Measurements from ENCODE around the gene CELSR1. TPM values are rescaled to one million over a fixed set of nuclear protein-coding genes. Genes with fewer than 3 reads are reported as not detected.

Gene CELSR1
- total RNA-seq, 1 experiment from 2014 or later, result 22.6 TPM

DNA sequence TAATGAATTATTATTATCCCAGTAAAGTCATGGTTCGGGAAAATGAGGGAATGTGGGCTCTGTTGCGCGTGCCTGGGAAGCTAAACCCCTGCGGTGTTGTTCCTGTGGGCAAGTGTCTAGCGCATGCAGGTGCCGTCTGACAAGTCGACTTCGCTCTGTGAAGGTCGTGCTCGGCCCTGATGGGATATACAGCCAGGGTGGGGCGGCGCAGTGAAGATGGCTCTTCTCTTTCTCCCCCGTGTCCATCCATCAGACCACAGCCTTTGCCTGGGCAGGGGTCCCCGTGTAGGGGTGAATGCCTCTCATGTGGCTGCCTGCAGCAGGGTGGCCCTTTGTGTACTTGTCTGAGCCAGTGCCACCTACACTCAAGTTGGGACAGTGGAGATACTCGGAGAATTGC, 214.7 kb downstream of the CELSR1 start:
- Histone ChIP-seq H2AK5ac (ENCODE audit: insufficient read length, low read length) (no peak overlapping the region), H2BK15ac (ENCODE audit: low read depth, low read length) (no peak overlapping the region), H2BK12ac (ENCODE audit: insufficient read length, low read depth, low read length) (no peak overlapping the region), H4K91ac (ENCODE audit: insufficient read length, low read depth, low read length) (no peak overlapping the region), H3K23me2 (ENCODE audit: insufficient read length, low read depth, low read length, poor library complexity, severe bottlenecking) (no peaks in the 10 kb centered on the region), H3K14ac (ENCODE audit: insufficient read depth, low read length) (no peak overlapping the region), H4K8ac (replicated peaks; ENCODE audit: insufficient read length, low read depth, low read length) (no peak overlapping the region), H2BK20ac (ENCODE audit: low read depth, low read length, poor library complexity, severe bottlenecking) (no peak overlapping the region), H3K27me3 (ENCODE audit: insufficient read depth, low read length) (no peaks in the 10 kb centered on the region), H3K79me2 (ENCODE audit: insufficient read depth, low read length) (no peaks in the 10 kb centered on the region), H4K20me1 (ENCODE audit: control insufficient read depth, insufficient read depth, insufficient read length) (no peaks in the 10 kb centered on the region), H3K4me2 (ENCODE audit: insufficient read depth, insufficient read length, low read length) (no peak overlapping the region), H3K9ac (ENCODE audit: extremely low read depth, insufficient read length, low read length) (no peak overlapping the region), H3K27ac (ENCODE audit: insufficient read length, low read depth, low read length) (no peak overlapping the region), H4K5ac (ENCODE audit: insufficient read length, low read depth, low read length) (no peak overlapping the region), H3K4ac (ENCODE audit: low read depth, low read length) (no peak overlapping the region), H2BK120ac (ENCODE audit: low read depth, low read length, poor library complexity, severe bottlenecking) (no peak overlapping the region), H2BK5ac (ENCODE audit: insufficient read length, low read length) (no peak overlapping the region), H3K79me1 (ENCODE audit: insufficient read depth, low read depth, low read length, poor library complexity, severe bottlenecking) (no peaks in the 10 kb centered on the region), H3K56ac (ENCODE audit: insufficient read length, low read depth, low read length) (no peak overlapping the region), H2AFZ (ENCODE audit: low read length) (no peak overlapping the region), H3K23ac (ENCODE audit: insufficient read length, low read depth, low read length) (no peak overlapping the region), H3K9me3 (ENCODE audit: control insufficient read depth, low read depth, low read length) (no peaks in the 10 kb centered on the region), H3K4me1 (ENCODE audit: insufficient read depth, low read length) (no peaks in the 10 kb centered on the region), H3K18ac (ENCODE audit: insufficient read length, low read depth, low read length) (no peak overlapping the region), H3T11ph (ENCODE audit: low read length) (no peak overlapping the region)
- WGBS (ENCODE audit: extremely low coverage, insufficient read length, low lambda C conversion rate), result no CpG with 5 or more reads among the region's 15 CpGs
- Mint-ChIP-seq H3K4me3 (no peak overlapping the region), H3K9me3 (no peaks in the 10 kb centered on the region), H3K27me3 (ENCODE audit: low read depth) (no peaks in the 10 kb centered on the region), H3K4me1 (no peaks in the 10 kb centered on the region), H3K27ac (no peak overlapping the region; a peak in 1 of 7 replicates), H3K36me3 (ENCODE audit: insufficient read depth in 1 of 3, low read depth in 3 of 3) (peaks cover 36 to 88% (median 80%) of the 10 kb centered on the region in 3 experiments)
- DNase-seq, result no peak
- TF ChIP-seq, protein P1, sequence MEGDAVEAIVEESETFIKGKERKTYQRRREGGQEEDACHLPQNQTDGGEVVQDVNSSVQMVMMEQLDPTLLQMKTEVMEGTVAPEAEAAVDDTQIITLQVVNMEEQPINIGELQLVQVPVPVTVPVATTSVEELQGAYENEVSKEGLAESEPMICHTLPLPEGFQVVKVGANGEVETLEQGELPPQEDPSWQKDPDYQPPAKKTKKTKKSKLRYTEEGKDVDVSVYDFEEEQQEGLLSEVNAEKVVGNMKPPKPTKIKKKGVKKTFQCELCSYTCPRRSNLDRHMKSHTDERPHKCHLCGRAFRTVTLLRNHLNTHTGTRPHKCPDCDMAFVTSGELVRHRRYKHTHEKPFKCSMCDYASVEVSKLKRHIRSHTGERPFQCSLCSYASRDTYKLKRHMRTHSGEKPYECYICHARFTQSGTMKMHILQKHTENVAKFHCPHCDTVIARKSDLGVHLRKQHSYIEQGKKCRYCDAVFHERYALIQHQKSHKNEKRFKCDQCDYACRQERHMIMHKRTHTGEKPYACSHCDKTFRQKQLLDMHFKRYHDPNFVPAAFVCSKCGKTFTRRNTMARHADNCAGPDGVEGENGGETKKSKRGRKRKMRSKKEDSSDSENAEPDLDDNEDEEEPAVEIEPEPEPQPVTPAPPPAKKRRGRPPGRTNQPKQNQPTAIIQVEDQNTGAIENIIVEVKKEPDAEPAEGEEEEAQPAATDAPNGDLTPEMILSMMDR (conservative IDR thresholded peaks at IDR 0.05), result no peak

All from H9 (cell line).